AG10803 (cell line): Measurements from ENCODE around the gene TRMT44.

Experiments
- DNase-seq: peaks from one replicate; pipeline ENCODE4 v3.0.0; 2010; ENCODE audit warnings: low read depth
- H3K4me3 ChIP-seq: 2 replicates; pipeline ENCODE4 v1.5.1; 2011; ENCODE audit warnings: mild to moderate bottlenecking, low read length, control low read depth
- TF ChIP-seq, protein P1 (sequence below): conservative IDR thresholded peaks from 2 replicates; pipeline ENCODE4 v1.5.1; 2011; ENCODE audit warnings: mild to moderate bottlenecking, low read length, control low read depth, inconsistent platforms

The TRMT44 gene

DNA sequence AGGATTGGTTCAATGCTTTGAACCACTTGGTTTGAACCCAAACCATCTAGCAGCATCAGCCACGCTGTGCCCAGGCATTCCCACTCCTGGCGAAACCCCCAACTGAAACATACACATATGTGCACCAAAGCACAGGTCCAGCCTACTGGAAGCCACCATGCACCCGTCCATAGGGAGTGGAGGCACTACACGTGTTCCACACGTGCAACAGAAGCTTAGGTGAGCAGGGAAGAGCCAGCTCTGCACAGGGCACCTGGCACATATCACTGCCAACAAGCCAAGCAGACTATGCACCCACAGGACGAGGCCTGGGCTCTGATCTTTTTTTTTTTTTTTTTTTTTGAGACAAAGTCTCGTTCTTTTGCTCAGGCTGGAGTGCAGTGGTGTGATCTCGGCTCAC is 73.4 kb downstream of the TRMT44 start:
- no peak for DNase-seq
- no peak overlapping the region for H3K4me3 ChIP-seq
- TF ChIP-seq, protein P1, sequence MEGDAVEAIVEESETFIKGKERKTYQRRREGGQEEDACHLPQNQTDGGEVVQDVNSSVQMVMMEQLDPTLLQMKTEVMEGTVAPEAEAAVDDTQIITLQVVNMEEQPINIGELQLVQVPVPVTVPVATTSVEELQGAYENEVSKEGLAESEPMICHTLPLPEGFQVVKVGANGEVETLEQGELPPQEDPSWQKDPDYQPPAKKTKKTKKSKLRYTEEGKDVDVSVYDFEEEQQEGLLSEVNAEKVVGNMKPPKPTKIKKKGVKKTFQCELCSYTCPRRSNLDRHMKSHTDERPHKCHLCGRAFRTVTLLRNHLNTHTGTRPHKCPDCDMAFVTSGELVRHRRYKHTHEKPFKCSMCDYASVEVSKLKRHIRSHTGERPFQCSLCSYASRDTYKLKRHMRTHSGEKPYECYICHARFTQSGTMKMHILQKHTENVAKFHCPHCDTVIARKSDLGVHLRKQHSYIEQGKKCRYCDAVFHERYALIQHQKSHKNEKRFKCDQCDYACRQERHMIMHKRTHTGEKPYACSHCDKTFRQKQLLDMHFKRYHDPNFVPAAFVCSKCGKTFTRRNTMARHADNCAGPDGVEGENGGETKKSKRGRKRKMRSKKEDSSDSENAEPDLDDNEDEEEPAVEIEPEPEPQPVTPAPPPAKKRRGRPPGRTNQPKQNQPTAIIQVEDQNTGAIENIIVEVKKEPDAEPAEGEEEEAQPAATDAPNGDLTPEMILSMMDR: no peak

GRCh38 chr4:8514391-8514790 is 73.8 kb downstream of the TRMT44 start:
- H3K4me3 ChIP-seq: no peak overlapping the region
- TF ChIP-seq, protein P1: no peak
- DNase-seq: no peak

GRCh38 chr4:8515316-8516060 is 74.9 kb downstream of the TRMT44 start:
- peak; percentile 91 for DNase-seq
- no peak overlapping the region for H3K4me3 ChIP-seq
- TF ChIP-seq, protein P1: no peak

- TF ChIP-seq, protein P1: no peak
- no peak for DNase-seq
- H3K4me3 ChIP-seq: no peak overlapping the region
Measured at GRCh38 chr4:8516061-8516573, 75.5 kb downstream of the TRMT44 start.

DNA sequence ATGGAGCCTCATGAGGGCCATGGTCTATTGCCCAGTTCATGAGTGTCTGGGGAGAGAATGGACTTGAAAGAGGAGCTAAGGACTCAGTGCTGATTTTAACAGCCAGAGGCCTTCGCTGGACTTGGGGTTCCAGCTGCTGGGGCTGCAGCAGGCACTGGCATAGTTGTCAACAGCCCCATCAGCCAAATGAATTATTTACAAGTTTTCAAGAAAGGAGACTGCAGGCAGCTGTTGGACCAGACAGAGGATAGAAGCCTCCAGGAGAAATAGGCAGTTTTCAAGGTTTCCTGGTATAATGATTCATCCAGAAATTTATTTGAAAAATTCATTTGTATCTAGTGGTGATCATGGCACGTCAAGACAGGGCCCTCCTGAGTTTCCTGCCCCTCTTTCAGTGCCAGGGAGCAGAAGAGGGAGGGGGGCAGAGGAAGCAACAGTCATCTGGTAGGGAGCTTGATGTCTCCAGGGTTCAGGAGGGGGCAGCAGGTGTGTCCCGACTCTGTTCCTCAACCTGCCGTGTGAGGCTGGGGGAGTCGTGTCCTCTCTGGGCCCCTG is 76.5 kb downstream of the TRMT44 start:
- H3K4me3 ChIP-seq: no peak overlapping the region
- TF ChIP-seq, protein P1: no peak

GRCh38 chr4:8517946-8518345 is 77.4 kb downstream of the TRMT44 start:
- peak; percentile 36 for DNase-seq
- H3K4me3 ChIP-seq: no peak overlapping the region
- TF ChIP-seq, protein P1: no peak

More for the DNA sequence above, 76.5 kb downstream of the TRMT44 start:
- peak; percentile 60 for DNase-seq
